Measurements from ENCODE around the gene SORBS1. TPM values are rescaled to one million over a fixed set of nuclear protein-coding genes. Genes with fewer than 3 reads are reported as not detected.
A peak's percentile ranks its signal among the peaks of the same experiment; 100 is the strongest.

The SORBS1 gene
- total and polyA plus RNA-seq, 2 of the 13 experiments (the other 11 are each of a cell fraction or from before 2014, with no cell fraction given) = 16.8 to 39.8 TPM

DNA sequence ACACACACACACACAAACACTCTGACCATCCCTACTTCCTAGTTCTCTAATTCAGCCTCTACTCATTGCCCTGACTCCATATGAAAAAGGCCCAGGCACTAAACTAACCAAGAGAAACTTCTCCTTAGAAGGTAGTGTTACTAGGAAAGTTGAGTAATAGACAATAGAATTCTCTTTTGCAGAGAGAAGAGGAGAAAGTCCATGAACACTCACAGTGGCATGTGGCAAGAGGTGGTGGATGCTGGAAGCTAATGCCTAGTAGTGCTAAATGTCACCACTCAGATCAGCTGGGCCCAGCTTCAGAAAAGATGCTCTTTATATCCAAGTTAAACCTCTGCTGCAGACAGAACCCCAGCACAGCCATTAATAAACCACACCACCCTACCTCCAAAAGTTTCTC is 58.2 kb downstream of the SORBS1 start (continued):
- TF ChIP-seq HNF4A (CRISPR knock-in tag; IDR thresholded peaks at IDR 0.05) (peak; percentile 40; the same call in 1 of the 2 replicates), ZNF333 (CRISPR knock-in tag; IDR thresholded peaks at IDR 0.05; ENCODE audit: borderline replicate concordance) (no peak), GATAD2A (CRISPR knock-in tag; IDR thresholded peaks at IDR 0.05) (peak; percentile 47; the same call in 1 of the 2 replicates), FOXP1 (IDR thresholded peaks at IDR 0.05) (no peak), FOXP1 (CRISPR knock-in tag; IDR thresholded peaks at IDR 0.05) (peak; percentile 11; the same call in 1 of the 2 replicates), ZNF530 (CRISPR knock-in tag; IDR thresholded peaks at IDR 0.05; ENCODE audit: low read depth) (no peak), CEBPG (CRISPR knock-in tag; IDR thresholded peaks at IDR 0.05) (peak; percentile 56; the same call in 1 of the 2 replicates), XRCC5 (optimal IDR thresholded peaks at IDR 0.05; ENCODE audit: low read length) (no peak), CEBPB (IDR thresholded peaks at IDR 0.05; ENCODE audit: borderline replicate concordance, low read depth, low read length) (peak; percentile 72; the same call in 1 of the 2 replicates), SOX13 (IDR thresholded peaks at IDR 0.05) (no peak), SOX13 (CRISPR knock-in tag; conservative IDR thresholded peaks at IDR 0.05 in 1 of 2, IDR thresholded peaks at IDR 0.05 in 1 of 2) (peak in 1 of 2 experiments; percentile 44; a peak in 1 of 4 replicates), ZNF678 (CRISPR knock-in tag; IDR thresholded peaks at IDR 0.05) (no peak)
- TF ChIP-seq, protein P1, sequence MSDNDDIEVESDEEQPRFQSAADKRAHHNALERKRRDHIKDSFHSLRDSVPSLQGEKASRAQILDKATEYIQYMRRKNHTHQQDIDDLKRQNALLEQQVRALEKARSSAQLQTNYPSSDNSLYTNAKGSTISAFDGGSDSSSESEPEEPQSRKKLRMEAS (IDR thresholded peaks at IDR 0.05) = 0 out of 2 replicates have a peak, but pooled peaks have one; percentile 31

DNA sequence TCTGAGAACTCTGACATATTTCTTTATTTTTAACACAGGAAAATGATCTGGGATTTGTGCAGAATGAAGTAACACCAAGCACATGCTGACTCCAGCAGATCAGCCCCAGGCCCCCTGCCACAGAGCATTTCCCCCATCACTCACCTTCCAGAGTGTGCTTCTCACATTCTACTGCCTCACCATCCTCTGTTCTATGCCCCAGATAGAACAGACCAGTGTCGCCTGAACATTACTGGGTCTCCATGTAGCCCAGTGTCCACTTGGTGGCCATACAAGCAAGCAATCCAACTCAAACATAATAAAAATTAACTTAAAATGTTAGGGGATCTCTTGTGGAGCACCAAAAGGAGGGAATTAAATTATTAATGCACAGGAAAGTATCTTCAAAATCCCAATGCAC is 58.8 kb downstream of the SORBS1 start:
- DNase-seq (ENCODE audit: low spot score) = no peak
- peak; percentile 53 for ATAC-seq
- Histone ChIP-seq H3K36me3 (replicated peaks in 1 of 2; ENCODE audit: control insufficient read depth in 1 of 2, insufficient read depth in 2 of 2, low read length in 2 of 2) (no peaks in the 10 kb centered on the region), H3K27me3 (ENCODE audit: control insufficient read depth in 1 of 2, insufficient read depth in 2 of 2, low read length in 2 of 2) (no peaks in the 10 kb centered on the region), H3K4me2 (ENCODE audit: low read depth, low read length) (peak overlapping the region; percentile 54; the same call in 1 of the 2 replicates), H3K4me3 (replicated peaks in 1 of 3; ENCODE audit: insufficient read depth in 1 of 3, low read depth in 2 of 3, low read length in 3 of 3) (0 out of 6 replicates have a peak overlapping the region, but pooled peaks of 1 of the 3 experiments have one; percentile 24), H3K27ac (ENCODE audit: extremely low read length, insufficient read depth, low read length) (peak overlapping the region; percentile 70), H3K79me2 (ENCODE audit: insufficient read depth, low read length) (peaks cover 59% of the 10 kb centered on the region), H2AFZ (ENCODE audit: low read length) (no peak overlapping the region), H3K9ac (ENCODE audit: insufficient read depth, low read depth, low read length) (peak overlapping the region; percentile 25; the same call in 1 of the 2 replicates), H3K9me3 (ENCODE audit: low read length) (no peaks in the 10 kb centered on the region), H3K4me1 (ENCODE audit: insufficient read depth, low read length) (peaks cover 77% of the 10 kb centered on the region), H4K20me1 (ENCODE audit: insufficient read depth, low read length) (no peaks in the 10 kb centered on the region)
- POLR2A ChIA-PET = interaction anchor here (1.4 to 1.8 kb wide), 4 partner anchors 10 to 26 kb away, joined by 3 to 9 read pairs (median 6); no protein-coding TSS in a partner anchor
- CTCF ChIA-PET (ENCODE audit: low intra/inter-chr PET ratio, low total read pairs) = no interaction called here
- in situ Hi-C loops (cut with HindIII; ENCODE audit: extremely low pct_ligation_motif_present, low pct_unique_long_range_greater_than_20kb) = no loop called here
- no peak for FAIRE-seq
- intact Hi-C loops (cut with micrococcal nuclease; ENCODE audit: unreplicated experiment) = loop anchor here (2.0 to 5.0 kb wide), 2 partner anchors 58 to 100 kb away; partner anchors contain the start of gene SORBS1
- BruUV-seq (replicated peaks) = no TSS peak
- WGBS (ENCODE audit: low lambda C conversion rate) = 70% methylated on average over 1 of the region's 1 CpG
- TF ChIP-seq TBX2 (CRISPR knock-in tag; IDR thresholded peaks at IDR 0.05; ENCODE audit: borderline replicate concordance) = 0 out of 2 replicates have a peak, but pooled peaks have one; percentile 25
- TF ChIP-seq, protein P2, sequence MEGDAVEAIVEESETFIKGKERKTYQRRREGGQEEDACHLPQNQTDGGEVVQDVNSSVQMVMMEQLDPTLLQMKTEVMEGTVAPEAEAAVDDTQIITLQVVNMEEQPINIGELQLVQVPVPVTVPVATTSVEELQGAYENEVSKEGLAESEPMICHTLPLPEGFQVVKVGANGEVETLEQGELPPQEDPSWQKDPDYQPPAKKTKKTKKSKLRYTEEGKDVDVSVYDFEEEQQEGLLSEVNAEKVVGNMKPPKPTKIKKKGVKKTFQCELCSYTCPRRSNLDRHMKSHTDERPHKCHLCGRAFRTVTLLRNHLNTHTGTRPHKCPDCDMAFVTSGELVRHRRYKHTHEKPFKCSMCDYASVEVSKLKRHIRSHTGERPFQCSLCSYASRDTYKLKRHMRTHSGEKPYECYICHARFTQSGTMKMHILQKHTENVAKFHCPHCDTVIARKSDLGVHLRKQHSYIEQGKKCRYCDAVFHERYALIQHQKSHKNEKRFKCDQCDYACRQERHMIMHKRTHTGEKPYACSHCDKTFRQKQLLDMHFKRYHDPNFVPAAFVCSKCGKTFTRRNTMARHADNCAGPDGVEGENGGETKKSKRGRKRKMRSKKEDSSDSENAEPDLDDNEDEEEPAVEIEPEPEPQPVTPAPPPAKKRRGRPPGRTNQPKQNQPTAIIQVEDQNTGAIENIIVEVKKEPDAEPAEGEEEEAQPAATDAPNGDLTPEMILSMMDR (CRISPR knock-in tag; IDR thresholded peaks at IDR 0.05) = 0 out of 2 replicates have a peak, but pooled peaks have one; percentile 18
- TF ChIP-seq CEBPG (CRISPR knock-in tag; IDR thresholded peaks at IDR 0.05) = no peak
